Colonic mucosa (tissue), 4 donors: Measurements from ENCODE around the gene LGALS3BP. TPM values are rescaled to one million over a fixed set of nuclear protein-coding genes. Genes with fewer than 3 reads are reported as not detected.
A peak's percentile ranks its signal among the peaks of the same experiment; 100 is the strongest.
"Not testable (repeated sequence)": the region's sequence is repeated elsewhere in the genome, so short reads cannot be mapped to it uniquely, and the experiment has no call there.

Experiments
- DNase-seq: peaks from one replicate; pipeline ENCODE4 v3.0.0-alpha.2; 2020
- H3K27ac ChIP-seq: fragments of 200-600 bp; one replicate; pipeline ENCODE4 v1.8.0; 2021
- H3K27me3 ChIP-seq: fragments of 200-600 bp; one replicate; pipeline ENCODE4 v1.8.0; 2021
- H3K36me3 ChIP-seq: fragments of 200-600 bp; one replicate; pipeline ENCODE4 v1.8.0; 2021
- H3K4me1 ChIP-seq: fragments of 200-600 bp; one replicate; pipeline ENCODE4 v1.8.0; 2021; ENCODE audit warnings: mild to moderate bottlenecking
- H3K4me3 ChIP-seq: fragments of 200-600 bp; one replicate; pipeline ENCODE4 v1.8.0; 2021
- H3K9ac ChIP-seq, 2 donors: one replicate each; pipeline ENCODE4 v1.7.0; 2013; ENCODE audit warnings: control low read depth in 2 of 2, low read depth in 2 of 2, low read length in 2 of 2
- H3K9me3 ChIP-seq: fragments of 200-600 bp; one replicate; pipeline ENCODE4 v1.8.0; 2021
- intact Hi-C: fragments of 100-400 bp; cut with DNase I; formaldehyde crosslinking; loops from one replicate; pipeline ENCODE4 v1.14.1; 2022
- total RNA-seq, 2 donors: library from RNA; stranded (reverse); fragmentation: NEBNext Ultra II Directional in 1 of 2; extraction: Animal tissue kit (Norgen Biotek cat#: 25700) in 1 of 2; gene quantifications; one replicate each; pipeline ENCODE4 v1.2.1, GENCODE V29; 2021
- TF ChIP-seq, protein P1 (sequence below): fragments of 200-600 bp; IDR thresholded peaks from one replicate; pipeline ENCODE4 v1.8.0; 2022; ENCODE audit warnings: antibody characterized with exemption, mild to moderate bottlenecking
- donor health status: healthy.
- donor health status: DM: no; HTN: no; CAD: no.
- donor health status: DM: no; HTN: no; CAD: no.

LGALS3BP gene
- total RNA-seq, 2 donors from 2014 or later = 635 to 674 TPM

DNA sequence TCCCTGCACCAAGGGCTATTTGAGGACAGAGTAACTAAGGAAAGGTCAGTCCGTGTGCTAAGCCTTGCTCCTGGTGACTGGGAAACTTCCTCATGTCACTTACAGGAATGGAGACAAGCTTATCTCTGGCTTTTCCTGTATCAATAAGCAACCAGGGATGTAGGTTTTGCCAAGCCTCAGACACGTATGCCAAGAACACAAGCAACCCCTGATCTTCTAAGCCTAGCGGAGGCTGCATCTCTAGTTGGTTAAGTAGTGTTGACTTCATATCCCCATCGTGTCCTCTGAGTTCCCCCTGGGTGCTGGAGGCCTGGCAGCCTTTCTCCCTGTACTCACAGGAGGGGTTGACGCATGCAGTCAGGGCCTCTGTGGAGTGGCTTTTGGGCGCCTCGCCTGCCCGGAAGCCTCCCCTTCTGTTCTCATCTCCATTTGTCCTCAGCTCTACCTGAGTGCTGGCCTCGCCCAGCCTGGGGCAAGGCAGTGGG lies 42.8 kb upstream of the LGALS3BP start:
- TF ChIP-seq, protein P1, sequence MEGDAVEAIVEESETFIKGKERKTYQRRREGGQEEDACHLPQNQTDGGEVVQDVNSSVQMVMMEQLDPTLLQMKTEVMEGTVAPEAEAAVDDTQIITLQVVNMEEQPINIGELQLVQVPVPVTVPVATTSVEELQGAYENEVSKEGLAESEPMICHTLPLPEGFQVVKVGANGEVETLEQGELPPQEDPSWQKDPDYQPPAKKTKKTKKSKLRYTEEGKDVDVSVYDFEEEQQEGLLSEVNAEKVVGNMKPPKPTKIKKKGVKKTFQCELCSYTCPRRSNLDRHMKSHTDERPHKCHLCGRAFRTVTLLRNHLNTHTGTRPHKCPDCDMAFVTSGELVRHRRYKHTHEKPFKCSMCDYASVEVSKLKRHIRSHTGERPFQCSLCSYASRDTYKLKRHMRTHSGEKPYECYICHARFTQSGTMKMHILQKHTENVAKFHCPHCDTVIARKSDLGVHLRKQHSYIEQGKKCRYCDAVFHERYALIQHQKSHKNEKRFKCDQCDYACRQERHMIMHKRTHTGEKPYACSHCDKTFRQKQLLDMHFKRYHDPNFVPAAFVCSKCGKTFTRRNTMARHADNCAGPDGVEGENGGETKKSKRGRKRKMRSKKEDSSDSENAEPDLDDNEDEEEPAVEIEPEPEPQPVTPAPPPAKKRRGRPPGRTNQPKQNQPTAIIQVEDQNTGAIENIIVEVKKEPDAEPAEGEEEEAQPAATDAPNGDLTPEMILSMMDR = no peak
- intact Hi-C loops = no loop called here
- no peak overlapping the region for H3K27ac ChIP-seq
- peaks cover 45% of the 10 kb centered on the region for H3K4me1 ChIP-seq
- no peak overlapping the region for H3K9ac ChIP-seq
- no peaks in the 10 kb centered on the region for H3K9me3 ChIP-seq
- H3K4me3 ChIP-seq = no peak overlapping the region
- no peak for DNase-seq
- H3K36me3 ChIP-seq = no peaks in the 10 kb centered on the region
- H3K27me3 ChIP-seq = no peaks in the 10 kb centered on the region

DNA sequence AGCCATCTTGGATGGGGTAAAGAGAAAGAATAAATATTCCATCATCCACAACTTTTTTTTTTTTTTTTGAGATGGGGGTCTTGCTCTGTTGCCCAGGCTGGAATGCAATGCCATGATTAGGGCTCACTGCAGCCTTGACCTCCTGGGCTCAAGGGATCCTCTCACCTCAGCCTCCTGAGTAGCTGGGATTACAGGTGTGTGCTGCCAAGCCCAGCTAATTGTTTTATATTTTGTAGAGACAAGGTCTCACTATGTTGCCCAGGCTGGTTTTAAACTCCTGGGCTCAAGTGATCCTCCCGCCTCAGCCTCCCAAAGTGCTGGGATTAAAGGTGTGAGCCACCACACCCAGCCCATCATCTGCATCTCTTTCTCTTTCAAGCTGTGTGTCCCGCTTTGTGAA lies 42.2 kb upstream of the LGALS3BP start:
- intact Hi-C loops, H3K27ac ChIP-seq, H3K9ac ChIP-seq, H3K27me3 ChIP-seq, H3K36me3 ChIP-seq, H3K9me3 ChIP-seq, H3K4me3 ChIP-seq, DNase-seq: not testable (repeated sequence)
- peaks cover 39% of the 10 kb centered on the region for H3K4me1 ChIP-seq

DNA sequence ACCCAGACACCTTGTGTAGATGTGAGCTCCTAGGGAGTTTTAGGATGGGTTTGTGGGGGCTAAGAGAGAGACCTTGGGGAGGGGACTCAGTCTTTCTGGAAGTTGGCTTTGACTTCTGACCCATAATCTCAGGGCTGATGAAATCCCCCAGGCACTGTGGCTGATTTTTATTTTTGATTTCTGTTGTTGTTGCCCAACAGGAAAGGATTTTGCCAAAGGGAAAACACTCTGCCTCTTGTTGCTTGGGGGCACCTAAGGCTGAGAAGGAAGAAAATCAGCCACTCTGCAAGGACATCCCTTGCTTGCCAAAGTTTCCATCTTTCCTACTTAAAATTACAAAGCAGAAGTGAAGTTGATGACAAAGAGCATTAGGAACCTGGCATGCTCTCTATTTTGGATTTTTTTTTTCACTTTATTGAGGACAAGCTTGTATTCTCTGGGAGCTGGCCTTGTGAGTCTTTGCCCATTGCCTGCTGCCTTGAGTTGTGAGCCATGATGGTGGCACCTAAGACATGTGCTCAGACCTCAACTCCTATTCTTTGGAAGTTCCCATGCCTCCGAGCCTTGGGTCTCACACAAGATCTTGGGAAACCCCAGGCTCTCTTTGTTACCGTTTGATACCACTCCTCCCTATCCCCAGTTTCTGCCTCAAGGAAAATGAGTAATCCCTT lies 41.0 kb upstream of the LGALS3BP start:
- Histone ChIP-seq H3K9me3 (no peaks in the 10 kb centered on the region), H3K36me3 (no peaks in the 10 kb centered on the region), H3K27me3 (no peaks in the 10 kb centered on the region), H3K4me1 (peaks cover 36% of the 10 kb centered on the region), H3K27ac (peak overlapping the region; percentile 73), H3K9ac (peak overlapping the region in 1 of 2 donors; percentile 46), H3K4me3 (no peak overlapping the region)
- intact Hi-C loops = no loop called here
- no peak for DNase-seq
- TF ChIP-seq, protein P1 = no peak

DNA sequence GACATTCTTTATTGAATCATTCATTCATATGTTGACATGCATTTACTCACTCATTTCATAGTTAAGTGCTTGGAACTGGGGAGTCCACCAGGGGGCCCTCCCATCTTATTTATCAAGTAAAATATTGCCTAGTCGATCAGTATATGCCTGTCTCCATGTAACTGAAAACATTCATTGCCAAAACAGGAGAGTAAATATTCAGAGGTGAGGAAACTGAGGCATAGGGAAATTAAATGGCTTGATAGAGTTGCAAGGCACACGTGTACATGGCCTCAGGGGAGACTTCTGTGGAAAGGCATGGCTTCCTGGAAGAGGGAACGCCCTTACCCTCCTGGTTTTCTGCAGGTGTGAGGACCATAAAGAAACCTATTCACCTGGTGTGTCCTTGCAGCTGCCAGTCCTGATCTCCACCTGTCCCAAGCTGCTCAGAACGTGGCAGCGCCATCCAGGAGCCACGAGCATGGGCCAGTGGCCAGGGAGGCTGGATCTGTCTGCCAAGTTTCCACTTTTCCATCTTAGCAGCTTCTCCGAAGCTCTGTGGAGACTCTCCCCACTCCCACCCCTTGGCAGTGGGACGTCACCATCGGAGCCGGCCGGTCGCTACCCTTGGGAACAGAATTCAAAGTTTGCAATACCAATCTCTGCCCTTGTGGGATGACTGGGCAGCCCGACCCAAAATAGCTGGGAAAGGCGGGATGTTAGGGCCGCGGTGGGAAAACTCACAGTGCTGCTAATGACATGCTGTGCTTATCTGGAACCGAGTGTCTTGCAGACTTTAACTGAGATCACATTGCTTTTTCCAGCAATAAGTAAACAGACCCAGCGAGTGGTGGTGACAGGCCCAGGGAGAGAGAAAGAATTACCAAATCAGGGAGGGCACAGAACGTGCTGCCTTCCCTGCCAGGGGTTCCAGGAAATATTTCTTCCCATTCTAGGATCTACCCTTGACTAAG lies 40.2 kb upstream of the LGALS3BP start:
- peak; percentile 82 for DNase-seq
- Histone ChIP-seq H3K9me3 (no peaks in the 10 kb centered on the region), H3K27ac (peak overlapping the region; percentile 73), H3K4me1 (peaks cover 28% of the 10 kb centered on the region), H3K27me3 (no peaks in the 10 kb centered on the region), H3K4me3 (no peak overlapping the region), H3K36me3 (no peaks in the 10 kb centered on the region), H3K9ac (peak overlapping the region in 1 of 2 donors; percentile 46)
- intact Hi-C loops = no loop called here
- TF ChIP-seq, protein P1 = peak; percentile 65

DNA sequence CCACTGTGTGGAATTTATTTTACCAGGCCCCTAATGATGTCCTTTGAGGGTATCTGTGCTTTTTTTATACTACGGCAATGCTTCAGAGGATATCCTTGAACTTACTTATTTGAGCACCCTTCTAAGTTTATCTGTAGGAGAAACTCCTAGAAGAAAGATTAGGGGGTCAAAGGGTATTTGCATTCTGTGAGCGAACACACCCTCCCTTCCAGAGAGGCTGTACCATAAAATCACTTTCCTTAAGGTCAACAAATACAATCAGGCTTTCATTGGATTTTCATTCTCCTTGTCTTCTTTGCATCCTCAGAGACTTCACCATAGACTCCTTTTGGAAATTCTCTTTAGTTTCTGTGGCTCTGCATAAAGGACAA lies 39.5 kb upstream of the LGALS3BP start:
- intact Hi-C loops = no loop called here
- Histone ChIP-seq H3K9me3 (no peaks in the 10 kb centered on the region), H3K27me3 (no peaks in the 10 kb centered on the region), H3K27ac (peak overlapping the region; percentile 73), H3K9ac (peak overlapping the region in 1 of 2 donors; percentile 46), H3K4me3 (no peak overlapping the region), H3K4me1 (peaks cover 22% of the 10 kb centered on the region), H3K36me3 (no peaks in the 10 kb centered on the region)
- no peak for DNase-seq
- TF ChIP-seq, protein P1 = no peak
